Neural progenitor cell (in vitro differentiated cells): ENCODE results near the gene KRTAP4-12.

Source experiments
- EZH2 ChIP-seq: fragments of 200-600 bp; sonication (generic); IDR thresholded peaks from 2 replicates; pipeline ENCODE4 v1.6.1; 2017; ENCODE audit warnings: antibody characterized with exemption, mild to moderate bottlenecking, moderate library complexity
- TF ChIP-seq, protein P1 (sequence below): fragments of 200-600 bp; sonication (generic); IDR thresholded peaks from 2 replicates; pipeline ENCODE4 v1.5.1; 2017; ENCODE audit warnings: antibody characterized with exemption, mild to moderate bottlenecking

GRCh38 chr17:41144846-41145245, 20.9 kb upstream of the KRTAP4-12 start:
- TF ChIP-seq EZH2 = no peak
- TF ChIP-seq, protein P1, sequence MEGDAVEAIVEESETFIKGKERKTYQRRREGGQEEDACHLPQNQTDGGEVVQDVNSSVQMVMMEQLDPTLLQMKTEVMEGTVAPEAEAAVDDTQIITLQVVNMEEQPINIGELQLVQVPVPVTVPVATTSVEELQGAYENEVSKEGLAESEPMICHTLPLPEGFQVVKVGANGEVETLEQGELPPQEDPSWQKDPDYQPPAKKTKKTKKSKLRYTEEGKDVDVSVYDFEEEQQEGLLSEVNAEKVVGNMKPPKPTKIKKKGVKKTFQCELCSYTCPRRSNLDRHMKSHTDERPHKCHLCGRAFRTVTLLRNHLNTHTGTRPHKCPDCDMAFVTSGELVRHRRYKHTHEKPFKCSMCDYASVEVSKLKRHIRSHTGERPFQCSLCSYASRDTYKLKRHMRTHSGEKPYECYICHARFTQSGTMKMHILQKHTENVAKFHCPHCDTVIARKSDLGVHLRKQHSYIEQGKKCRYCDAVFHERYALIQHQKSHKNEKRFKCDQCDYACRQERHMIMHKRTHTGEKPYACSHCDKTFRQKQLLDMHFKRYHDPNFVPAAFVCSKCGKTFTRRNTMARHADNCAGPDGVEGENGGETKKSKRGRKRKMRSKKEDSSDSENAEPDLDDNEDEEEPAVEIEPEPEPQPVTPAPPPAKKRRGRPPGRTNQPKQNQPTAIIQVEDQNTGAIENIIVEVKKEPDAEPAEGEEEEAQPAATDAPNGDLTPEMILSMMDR = no peak
